Neuron (in vitro differentiated cells): Measurements from ENCODE around the gene MAP3K21.

ENCODE experiments used
- H2AFZ ChIP-seq: one replicate; pipeline ENCODE4 v1.6.1; 2013; ENCODE audit warnings: low read depth, mild to moderate bottlenecking, inconsistent platforms, low read length, moderate library complexity
- H3K27me3 ChIP-seq: one replicate; pipeline ENCODE4 v1.6.1; 2013; ENCODE audit warnings: low read length; ENCODE audit not compliant: insufficient read depth
- H3K36me3 ChIP-seq: one replicate; pipeline ENCODE4 v1.6.1; 2013; ENCODE audit warnings: low read length; ENCODE audit not compliant: insufficient read depth
- H3K4me1 ChIP-seq: one replicate; pipeline ENCODE4 v1.6.1; 2013; ENCODE audit warnings: low read length; ENCODE audit not compliant: insufficient read depth
- H3K4me3 ChIP-seq: 2 replicates; pipeline ENCODE4 v1.5.1; 2013; ENCODE audit warnings: mild to moderate bottlenecking, low read length, moderate library complexity
- H3K9me3 ChIP-seq: one replicate; pipeline ENCODE4 v1.6.1; 2013; ENCODE audit warnings: low read length

The MAP3K21 gene

GRCh38 chr1:233390842-233391737 is 63.6 kb downstream of the MAP3K21 start:
- no peaks in the 10 kb centered on the region for H3K4me1 ChIP-seq
- H3K27me3 ChIP-seq, result no peaks in the 10 kb centered on the region
- no peak overlapping the region for H2AFZ ChIP-seq
- no peak overlapping the region for H3K4me3 ChIP-seq
- no peaks in the 10 kb centered on the region for H3K9me3 ChIP-seq
- no peaks in the 10 kb centered on the region for H3K36me3 ChIP-seq

- Histone ChIP-seq H3K4me3 (no peak overlapping the region), H3K4me1 (no peaks in the 10 kb centered on the region), H3K9me3 (no peaks in the 10 kb centered on the region), H3K27me3 (no peaks in the 10 kb centered on the region), H3K36me3 (no peaks in the 10 kb centered on the region), H2AFZ (no peak overlapping the region)
Measured at GRCh38 chr1:233393084-233393840, 65.7 kb downstream of the MAP3K21 start.

GRCh38 chr1:233393926-233394680 is 66.6 kb downstream of the MAP3K21 start:
- Histone ChIP-seq H3K36me3 (no peaks in the 10 kb centered on the region), H3K27me3 (no peaks in the 10 kb centered on the region), H3K4me3 (no peak overlapping the region), H2AFZ (no peak overlapping the region), H3K9me3 (no peaks in the 10 kb centered on the region), H3K4me1 (no peaks in the 10 kb centered on the region)

- H3K27me3 ChIP-seq, result no peaks in the 10 kb centered on the region
- no peaks in the 10 kb centered on the region for H3K36me3 ChIP-seq
- H3K4me3 ChIP-seq, result no peak overlapping the region
- no peaks in the 10 kb centered on the region for H3K9me3 ChIP-seq
- no peak overlapping the region for H2AFZ ChIP-seq
- H3K4me1 ChIP-seq, result no peaks in the 10 kb centered on the region
Measured at GRCh38 chr1:233394860-233395717, 67.6 kb downstream of the MAP3K21 start.

- no peaks in the 10 kb centered on the region for H3K27me3 ChIP-seq
- no peak overlapping the region for H2AFZ ChIP-seq
- no peak overlapping the region for H3K4me3 ChIP-seq
- no peaks in the 10 kb centered on the region for H3K9me3 ChIP-seq
- H3K4me1 ChIP-seq, result no peaks in the 10 kb centered on the region
- no peaks in the 10 kb centered on the region for H3K36me3 ChIP-seq
Measured at GRCh38 chr1:233395863-233396646, 68.5 kb downstream of the MAP3K21 start.

GRCh38 chr1:233406339-233406960 is 78.9 kb downstream of the MAP3K21 start:
- Histone ChIP-seq H2AFZ (no peak overlapping the region), H3K36me3 (no peaks in the 10 kb centered on the region), H3K4me1 (peaks cover 6% of the 10 kb centered on the region), H3K27me3 (no peaks in the 10 kb centered on the region), H3K9me3 (no peaks in the 10 kb centered on the region), H3K4me3 (no peak overlapping the region)

GRCh38 chr1:233406994-233407631 is 79.6 kb downstream of the MAP3K21 start:
- Histone ChIP-seq H3K36me3 (no peaks in the 10 kb centered on the region), H3K4me1 (peaks cover 6% of the 10 kb centered on the region), H2AFZ (no peak overlapping the region), H3K4me3 (no peak overlapping the region), H3K9me3 (no peaks in the 10 kb centered on the region), H3K27me3 (no peaks in the 10 kb centered on the region)

- Histone ChIP-seq H3K9me3 (no peaks in the 10 kb centered on the region), H2AFZ (no peak overlapping the region), H3K4me3 (no peak overlapping the region), H3K27me3 (no peaks in the 10 kb centered on the region), H3K36me3 (no peaks in the 10 kb centered on the region), H3K4me1 (peaks cover 6% of the 10 kb centered on the region)
Measured at GRCh38 chr1:233409540-233409939, 82.0 kb downstream of the MAP3K21 start.

- no peaks in the 10 kb centered on the region for H3K9me3 ChIP-seq
- H3K4me3 ChIP-seq, result no peak overlapping the region
- no peaks in the 10 kb centered on the region for H3K36me3 ChIP-seq
- H2AFZ ChIP-seq, result no peak overlapping the region
- H3K4me1 ChIP-seq, result peaks cover 6% of the 10 kb centered on the region
- no peaks in the 10 kb centered on the region for H3K27me3 ChIP-seq
Measured at GRCh38 chr1:233410906-233411305, 83.4 kb downstream of the MAP3K21 start.

- Histone ChIP-seq H2AFZ (no peak overlapping the region), H3K4me3 (no peak overlapping the region), H3K27me3 (no peaks in the 10 kb centered on the region), H3K36me3 (no peaks in the 10 kb centered on the region), H3K9me3 (no peaks in the 10 kb centered on the region), H3K4me1 (no peaks in the 10 kb centered on the region)
Measured at GRCh38 chr1:233412812-233413211, 85.3 kb downstream of the MAP3K21 start.

- Histone ChIP-seq H3K9me3 (no peaks in the 10 kb centered on the region), H2AFZ (no peak overlapping the region), H3K4me1 (no peaks in the 10 kb centered on the region), H3K36me3 (no peaks in the 10 kb centered on the region), H3K4me3 (no peak overlapping the region), H3K27me3 (no peaks in the 10 kb centered on the region)
Measured at GRCh38 chr1:233421293-233421692, 93.8 kb downstream of the MAP3K21 start.
